GM18858 (cell line): ENCODE results near the gene GNAQ.
A peak's percentile ranks its signal among the peaks of the same experiment; 100 is the strongest.

Experiments
- ATAC-seq: cut with Tn5 transposase; IDR thresholded peaks from one replicate; pipeline ENCODE4 v1.9.1; 2021; ENCODE audit not compliant: unreplicated experiment

GNAQ gene

GRCh38 chr9:77909306-77909705 lies 122.3 kb downstream of the GNAQ start:
- no peak for ATAC-seq

GRCh38 chr9:77908293-77908692 lies 123.3 kb downstream of the GNAQ start:
- ATAC-seq: no peak

GRCh38 chr9:77907585-77907984 lies 124.0 kb downstream of the GNAQ start:
- no peak for ATAC-seq

- ATAC-seq: no peak
Measured at GRCh38 chr9:77906991-77907390, 124.6 kb downstream of the GNAQ start.

GRCh38 chr9:77903666-77904285 lies 127.8 kb downstream of the GNAQ start:
- no peak for ATAC-seq

GRCh38 chr9:77901771-77902170 lies 129.8 kb downstream of the GNAQ start:
- ATAC-seq: no peak

- no peak for ATAC-seq
Measured at GRCh38 chr9:77901018-77901417, 130.6 kb downstream of the GNAQ start.

- no peak for ATAC-seq
Measured at GRCh38 chr9:77899679-77900354, 131.8 kb downstream of the GNAQ start.

GRCh38 chr9:77898864-77899263 lies 132.7 kb downstream of the GNAQ start:
- no peak for ATAC-seq

GRCh38 chr9:77896938-77897667 lies 134.5 kb downstream of the GNAQ start:
- no peak for ATAC-seq

- no peak for ATAC-seq
Measured at GRCh38 chr9:77896269-77896937, 135.2 kb downstream of the GNAQ start.

- no peak for ATAC-seq
Measured at GRCh38 chr9:77893706-77894105, 137.9 kb downstream of the GNAQ start.

GRCh38 chr9:77892955-77893514 lies 138.6 kb downstream of the GNAQ start:
- no peak for ATAC-seq

GRCh38 chr9:77892171-77892570 lies 139.4 kb downstream of the GNAQ start:
- peak; percentile 85 for ATAC-seq

GRCh38 chr9:77891128-77891800 lies 140.3 kb downstream of the GNAQ start:
- ATAC-seq: no peak

GRCh38 chr9:77887662-77888061 lies 143.9 kb downstream of the GNAQ start:
- no peak for ATAC-seq

GRCh38 chr9:77885104-77885672 lies 146.4 kb downstream of the GNAQ start:
- ATAC-seq: no peak

GRCh38 chr9:77883846-77884771 lies 147.5 kb downstream of the GNAQ start:
- ATAC-seq: no peak

GRCh38 chr9:77883133-77883532 lies 148.5 kb downstream of the GNAQ start:
- no peak for ATAC-seq
